Adrenal gland (tissue), 12 donors: ENCODE results near the gene HSPA4L. TPM values are rescaled to one million over a fixed set of nuclear protein-coding genes. Genes with fewer than 3 reads are reported as not detected.
A peak's percentile ranks its signal among the peaks of the same experiment; 100 is the strongest.

Experiments
- DNase-seq, 7 donors: peaks; one replicate each; pipeline ENCODE4 v3.0.0-alpha.2; 2019 to 2020
- H3K27ac ChIP-seq, 5 donors: fragments of 200-600 bp; sonication (generic) in 4 of 5; 1 replicate in 3 of 5; 2 replicates in 2 of 5; pipeline versions ENCODE4 v1.5.1 to v1.8.0; 2016 to 2020; ENCODE audit warnings: mild to moderate bottlenecking in 1 of 5
- H3K27me3 ChIP-seq: fragments of 200-600 bp; 2 replicates; pipeline ENCODE4 v1.8.0; 2021
- H3K36me3 ChIP-seq, 2 donors: fragments of 200-600 bp; replicated peaks in 1 of 2; 1 replicate in 1 of 2; 2 replicates in 1 of 2; pipeline versions ENCODE4 v1.5.1 to v1.8.0; 2018 to 2022
- H3K4me1 ChIP-seq, 2 donors: fragments of 200-600 bp; replicated peaks in 1 of 2; 1 replicate in 1 of 2; 2 replicates in 1 of 2; pipeline versions ENCODE4 v1.5.1 to v1.8.0; 2018 to 2021
- H3K4me3 ChIP-seq, 4 donors: fragments of 200-600 bp; sonication (generic) in 3 of 4; one replicate each; pipeline ENCODE4 v1.5.1; 2016 to 2018
- H3K9me3 ChIP-seq, 3 donors: fragments of 200-600 bp; sonication (generic) in 1 of 3; replicated peaks in 1 of 3; 1 replicate in 2 of 3; 2 replicates in 1 of 3; pipeline versions ENCODE4 v1.5.1 to v1.8.0; 2016 to 2021
- CTCF ChIP-seq, 6 experiments: fragments of 450-650 bp in 4 of 6; fragments of 200-600 bp in 2 of 6; sonication (generic) in 1 of 6; IDR thresholded peaks; 1 replicate in 5 of 6; 2 replicates in 1 of 6; pipeline versions ENCODE4 v1.5.1 to v1.8.0; 2016 to 2021; ENCODE audit warnings: antibody characterized with exemption in 6 of 6, mild to moderate bottlenecking in 2 of 6, moderate library complexity in 1 of 6
- POLR2A ChIP-seq, 2 donors: fragments of 450-650 bp; IDR thresholded peaks; one replicate each; pipeline ENCODE4 v1.6.1; 2017; ENCODE audit warnings: antibody characterized with exemption in 2 of 2, mild to moderate bottlenecking in 2 of 2, moderate library complexity in 1 of 2
- WGBS, 4 donors: extraction: QIAGEN DNeasy Blood & Tissue Kit in 2 of 4; methylation state at CpG; one replicate each; pipeline versions ENCODE4 v1.1.5 to v1.1.7; 2013 to 2017; 5-methylcytosine and 5-hydroxymethylcytosine counted together
- intact Hi-C, 2 donors: fragments of 100-400 bp; cut with DNase I; formaldehyde crosslinking; loops; one replicate each; pipeline versions ENCODE4 v1.14.1 to v1.15.0; 2022 to 2023
- polyA plus RNA-seq, 3 donors: library from polyadenylated mRNA; stranded (reverse); fragments of 200-250 nt in 2 of 3; fragments of 350-450 nt in 1 of 3; fragmentation: Illumina TruSeq in 1 of 3; extraction: RNeasy Lipid Tissue Mini Kit (QIAGEN cat#74804) in 1 of 3; gene quantifications; one replicate each; pipeline ENCODE4 v1.2.3, GENCODE V29; 2013 to 2014
- total RNA-seq, 9 donors: library from RNA; depleted of rRNA in 4 of 9; stranded (reverse); fragments of >200 nt in 4 of 9; fragments of 120-200 nt in 1 of 9; fragmentation: NEBNext Ultra II Directional in 1 of 9; extraction: Animal tissue kit (Norgen Biotek cat#: 25700) in 1 of 9; gene quantifications; one replicate each; pipeline versions ENCODE4 v1.1.0 to v1.2.4, GENCODE V29; 2013 to 2023
- donor health status: healthy with polysubstance abuse.
- donor health status: Bipolar disorder and iron deficiency.
- donor health status: DM: yes; HTN: yes; CAD: no.
- donor health status: DM: no; HTN: no; CAD: no.
- donor health status: DM: no; HTN: no; CAD: no.
- donor health status: DM: yes; HTN: yes; CAD: no.

Gene HSPA4L
- total and polyA plus RNA-seq, 12 donors: 3.5 to 73.5 (median 22.8) TPM

- 60 to 74% (median 62%) methylated on average over 1 of the region's 1 CpG for WGBS, 4 donors
- peaks cover 4 to 6% of the 10 kb centered on the region in 2 donors for H3K4me1 ChIP-seq
- no peaks in the 10 kb centered on the region for H3K27me3 ChIP-seq
- no peaks in the 10 kb centered on the region for H3K36me3 ChIP-seq
- no peak overlapping the region for H3K27ac ChIP-seq
- H3K9me3 ChIP-seq: no peaks in the 10 kb centered on the region
- DNase-seq: no peak
- TF ChIP-seq CTCF (IDR thresholded peaks at IDR 0.05): no peak
- TF ChIP-seq POLR2A (IDR thresholded peaks at IDR 0.05): no peak
- H3K4me3 ChIP-seq: no peak overlapping the region
- intact Hi-C loops: no loop called here
Measured at GRCh38 chr4:127793528-127793927, 11.4 kb downstream of the HSPA4L start.

DNA sequence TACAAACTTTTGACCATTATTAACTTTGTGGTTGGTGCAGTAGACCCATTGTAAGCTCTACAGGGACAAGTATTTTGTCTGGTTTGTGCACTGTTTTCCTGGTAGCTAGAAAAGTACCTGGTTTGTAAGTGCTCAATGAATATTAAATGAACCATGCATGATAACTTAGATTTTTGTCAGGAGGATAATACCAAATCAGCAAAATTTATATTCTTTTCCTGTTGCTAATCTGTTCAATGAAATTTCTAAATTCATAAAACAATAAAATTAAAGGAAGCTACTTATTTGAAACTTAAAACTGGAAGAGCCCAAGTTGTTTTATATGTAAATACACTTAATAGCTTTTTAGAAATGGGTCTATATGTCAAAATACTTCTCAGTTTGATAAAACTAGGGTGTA lies 17.6 kb downstream of the HSPA4L start:
- H3K36me3 ChIP-seq: peaks cover 0 to 6% of the 10 kb centered on the region in 2 donors
- H3K27me3 ChIP-seq: no peaks in the 10 kb centered on the region
- no peak overlapping the region for H3K4me3 ChIP-seq
- no peaks in the 10 kb centered on the region for H3K9me3 ChIP-seq
- TF ChIP-seq CTCF (IDR thresholded peaks at IDR 0.05) (no peak), POLR2A (IDR thresholded peaks at IDR 0.05) (no peak)
- DNase-seq: no peak
- peaks cover 0 to 2% of the 10 kb centered on the region in 2 donors for H3K4me1 ChIP-seq
- no peak overlapping the region for H3K27ac ChIP-seq
- intact Hi-C loops: no loop called here

DNA sequence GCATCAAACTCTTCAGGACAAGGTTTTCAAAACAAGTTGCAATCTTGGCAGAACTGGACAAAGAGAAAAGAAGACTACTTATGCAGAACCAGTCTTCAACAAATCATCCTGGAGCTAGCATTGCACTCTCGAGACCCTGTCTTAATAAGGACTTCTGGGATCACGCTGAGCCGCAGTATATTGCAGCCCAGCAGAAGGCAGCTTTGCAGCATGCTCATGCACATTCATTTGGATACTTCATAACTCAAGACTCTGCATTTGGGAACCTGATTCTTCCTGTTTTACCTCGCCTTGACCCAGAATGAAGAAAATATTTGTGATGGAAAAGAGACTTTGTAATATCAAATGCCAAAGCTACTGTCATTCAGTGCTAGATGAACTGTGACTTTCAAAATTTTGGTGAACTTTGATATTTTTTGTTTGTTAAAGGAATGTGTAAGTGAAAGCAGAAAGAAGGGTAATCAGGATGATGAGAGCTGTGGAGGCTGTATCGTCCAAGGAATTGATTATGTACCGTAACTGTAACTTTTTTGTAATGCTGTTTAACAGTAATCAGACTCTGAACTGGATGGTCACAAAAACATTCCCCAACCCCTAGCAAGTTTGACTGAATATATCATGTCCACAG lies 27.2 kb downstream of the HSPA4L start:
- WGBS, 4 donors: 65 to 72% (median 68%) methylated on average over 6 of the region's 6 CpGs

GRCh38 chr4:127810551-127810950 lies 28.4 kb downstream of the HSPA4L start:
- H3K4me3 ChIP-seq: no peak overlapping the region
- H3K27me3 ChIP-seq: no peaks in the 10 kb centered on the region
- TF ChIP-seq POLR2A (IDR thresholded peaks at IDR 0.05) (no peak), CTCF (IDR thresholded peaks at IDR 0.05) (no peak)
- DNase-seq: no peak
- intact Hi-C loops: no loop called here
- H3K36me3 ChIP-seq: peaks cover 0 to 14% of the 10 kb centered on the region in 2 donors
- no peak overlapping the region for H3K27ac ChIP-seq
- H3K4me1 ChIP-seq: no peaks in the 10 kb centered on the region
- no peaks in the 10 kb centered on the region for H3K9me3 ChIP-seq
- 85 to 98% (median 90%) methylated on average over 3 of the region's 3 CpGs for WGBS, 4 donors

More for the DNA sequence above, 27.2 kb downstream of the HSPA4L start:
- Histone ChIP-seq H3K4me3 (no peak overlapping the region), H3K27me3 (no peaks in the 10 kb centered on the region), H3K36me3 (peaks cover 0 to 14% of the 10 kb centered on the region in 2 donors), H3K27ac (no peak overlapping the region), H3K9me3 (no peaks in the 10 kb centered on the region), H3K4me1 (no peaks in the 10 kb centered on the region)
- intact Hi-C loops: no loop called here
- peak in 2 of 7 donors; percentile 8 to 23 for DNase-seq
- TF ChIP-seq CTCF (IDR thresholded peaks at IDR 0.05): peak in 2 of 6 experiments; percentile 3 to 10
- TF ChIP-seq POLR2A (IDR thresholded peaks at IDR 0.05): no peak
